SK-N-SH treated with all-trans-retinoic acid at 6 μM for 48 hours (cell line): Measurements from ENCODE around the gene TRIM68.

Experiments
- ATAC-seq: fragments of 200-7000 bp; cut with Tn5 transposase; 3 replicates; pipeline ENCODE4 v1.9.1; 2020; ENCODE audit warnings: mild to moderate bottlenecking, moderate library complexity
- ARNTL ChIP-seq: fragments of 450-650 bp; formaldehyde crosslinking; IDR thresholded peaks from 2 replicates; pipeline ENCODE4 v1.5.0; 2020; ENCODE audit warnings: low read depth, mild to moderate bottlenecking, moderate library complexity, borderline replicate concordance
- BACH2 ChIP-seq: fragments of 250-450 bp; sonication (Bioruptor Pico); IDR thresholded peaks from 2 replicates; pipeline ENCODE4 v1.9.0; 2021; ENCODE audit warnings: mild to moderate bottlenecking, borderline replicate concordance
- CREB5 ChIP-seq: fragments of 250-450 bp; sonication (Bioruptor Pico); IDR thresholded peaks from 2 replicates; pipeline ENCODE4 v1.5.1; 2020; ENCODE audit warnings: low read depth, mild to moderate bottlenecking, moderate library complexity
- CSDC2 ChIP-seq: fragments of 250-450 bp; sonication (Bioruptor Pico); IDR thresholded peaks from 2 replicates; pipeline ENCODE4 v1.5.0; 2020; ENCODE audit warnings: mild to moderate bottlenecking, moderate library complexity
- CSRNP3 ChIP-seq: fragments of 250-450 bp; sonication (Bioruptor Pico); IDR thresholded peaks from 2 replicates; pipeline ENCODE4 v1.5.1; 2021; ENCODE audit warnings: mild to moderate bottlenecking, moderate library complexity
- ESRRG ChIP-seq: fragments of 250-450 bp; sonication (Bioruptor Pico); IDR thresholded peaks from 2 replicates; pipeline ENCODE4 v1.6.1; 2021; ENCODE audit warnings: mild to moderate bottlenecking
- GLIS3 ChIP-seq: fragments of 250-450 bp; sonication (Bioruptor Pico); IDR thresholded peaks from 2 replicates; pipeline ENCODE4 v1.5.0; 2020; ENCODE audit warnings: mild to moderate bottlenecking, moderate library complexity
- ISL1 ChIP-seq: fragments of 250-450 bp; sonication (Bioruptor Pico); IDR thresholded peaks from 2 replicates; pipeline ENCODE4 v2.1.2; 2022; ENCODE audit warnings: mild to moderate bottlenecking, moderate library complexity
- OSR1 ChIP-seq: fragments of 250-450 bp; sonication (Bioruptor Pico); IDR thresholded peaks from 2 replicates; pipeline ENCODE4 v1.8.0; 2022; ENCODE audit warnings: moderate library complexity, mild to moderate bottlenecking, inconsistent platforms
- PPARA ChIP-seq: fragments of 250-450 bp; sonication (Bioruptor Pico); IDR thresholded peaks from 2 replicates; pipeline ENCODE4 v1.5.0; 2020; ENCODE audit warnings: mild to moderate bottlenecking, borderline replicate concordance
- RARB ChIP-seq: fragments of 250-450 bp; sonication (Bioruptor Pico); IDR thresholded peaks from 2 replicates; pipeline ENCODE4 v1.8.0; 2021; ENCODE audit warnings: mild to moderate bottlenecking, moderate library complexity
- SNAI2 ChIP-seq: fragments of 250-450 bp; sonication (Bioruptor Pico); IDR thresholded peaks from 2 replicates; pipeline ENCODE4 v1.5.0; 2020; ENCODE audit warnings: mild to moderate bottlenecking, moderate library complexity
- TCF4 ChIP-seq: fragments of 250-450 bp; sonication (Bioruptor Pico); IDR thresholded peaks from 2 replicates; pipeline ENCODE4 v1.8.0; 2021; ENCODE audit warnings: mild to moderate bottlenecking, moderate library complexity, borderline replicate concordance
- ZC3H10 ChIP-seq: fragments of 250-450 bp; sonication (Bioruptor Pico); IDR thresholded peaks from 2 replicates; pipeline ENCODE4 v1.5.1; 2021; ENCODE audit warnings: mild to moderate bottlenecking, moderate library complexity
- ZFP3 ChIP-seq: fragments of 250-450 bp; sonication (Bioruptor Pico); IDR thresholded peaks from 2 replicates; pipeline ENCODE4 v1.5.0; 2020; ENCODE audit warnings: mild to moderate bottlenecking, moderate library complexity
- ZFP30 ChIP-seq: fragments of 450-650 bp; formaldehyde crosslinking; IDR thresholded peaks from 2 replicates; pipeline ENCODE4 v1.5.0; 2022; ENCODE audit warnings: mild to moderate bottlenecking, moderate library complexity
- ZNF565 ChIP-seq: fragments of 450-650 bp; formaldehyde crosslinking; conservative IDR thresholded peaks from 2 replicates; pipeline ENCODE4 v1.5.0; 2020; ENCODE audit warnings: low read depth, mild to moderate bottlenecking, moderate library complexity
- ZNF70 ChIP-seq: fragments of 450-650 bp; formaldehyde crosslinking; IDR thresholded peaks from 2 replicates; pipeline ENCODE4 v1.5.0; 2020; ENCODE audit warnings: mild to moderate bottlenecking, moderate library complexity
- ZNF8 ChIP-seq: fragments of 450-650 bp; formaldehyde crosslinking; IDR thresholded peaks from 2 replicates; pipeline ENCODE4 v1.5.0; 2020; ENCODE audit warnings: mild to moderate bottlenecking, moderate library complexity
- TF ChIP-seq, protein P1 (sequence below): fragments of 250-450 bp; sonication (Bioruptor Pico); IDR thresholded peaks from 2 replicates; pipeline ENCODE4 v1.5.0; 2020; ENCODE audit warnings: mild to moderate bottlenecking, moderate library complexity
- TF ChIP-seq, protein P2 (sequence below): fragments of 250-450 bp; sonication (Bioruptor Pico); IDR thresholded peaks from 2 replicates; pipeline ENCODE4 v1.8.0; 2020; ENCODE audit warnings: mild to moderate bottlenecking, moderate library complexity, borderline replicate concordance
- TF ChIP-seq, protein P3 (sequence below): fragments of 250-450 bp; sonication (Bioruptor Pico); IDR thresholded peaks from 2 replicates; pipeline ENCODE4 v1.8.0; 2021; ENCODE audit warnings: low read depth, mild to moderate bottlenecking, moderate library complexity, borderline replicate concordance

TRIM68 gene

DNA sequence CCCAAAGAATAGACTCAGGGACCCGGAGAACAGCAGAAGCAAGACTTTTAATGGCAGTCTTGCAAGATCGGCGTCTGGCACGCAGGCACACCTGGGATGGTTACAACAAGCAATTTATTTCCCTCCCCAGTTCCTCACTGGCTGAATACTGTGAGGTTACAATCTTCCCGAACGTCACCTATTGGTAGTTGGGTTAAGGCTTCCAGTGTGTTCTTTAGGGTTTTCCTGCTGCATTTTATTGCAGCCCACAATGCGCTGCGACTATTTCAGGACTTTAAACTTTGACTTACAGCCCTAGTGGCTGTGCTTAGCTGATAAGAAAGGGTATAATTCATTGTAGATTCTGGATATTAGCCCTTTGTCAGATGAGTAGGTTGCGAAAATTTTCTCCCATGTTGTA, 11.5 kb upstream of the TRIM68 start:
- ATAC-seq = no peak
- TF ChIP-seq GLIS3 (CRISPR knock-in tag) (no peak), SNAI2 (CRISPR knock-in tag) (no peak), RARB (CRISPR knock-in tag) (no peak), PPARA (CRISPR knock-in tag) (no peak), CREB5 (CRISPR knock-in tag) (no peak), ZFP30 (CRISPR knock-in tag) (no peak), ESRRG (no peak), ZFP3 (CRISPR knock-in tag) (no peak), ZC3H10 (CRISPR knock-in tag) (no peak), TCF4 (CRISPR knock-in tag) (no peak), ISL1 (CRISPR knock-in tag) (no peak), ZNF70 (CRISPR knock-in tag) (no peak)
- TF ChIP-seq, protein P1, sequence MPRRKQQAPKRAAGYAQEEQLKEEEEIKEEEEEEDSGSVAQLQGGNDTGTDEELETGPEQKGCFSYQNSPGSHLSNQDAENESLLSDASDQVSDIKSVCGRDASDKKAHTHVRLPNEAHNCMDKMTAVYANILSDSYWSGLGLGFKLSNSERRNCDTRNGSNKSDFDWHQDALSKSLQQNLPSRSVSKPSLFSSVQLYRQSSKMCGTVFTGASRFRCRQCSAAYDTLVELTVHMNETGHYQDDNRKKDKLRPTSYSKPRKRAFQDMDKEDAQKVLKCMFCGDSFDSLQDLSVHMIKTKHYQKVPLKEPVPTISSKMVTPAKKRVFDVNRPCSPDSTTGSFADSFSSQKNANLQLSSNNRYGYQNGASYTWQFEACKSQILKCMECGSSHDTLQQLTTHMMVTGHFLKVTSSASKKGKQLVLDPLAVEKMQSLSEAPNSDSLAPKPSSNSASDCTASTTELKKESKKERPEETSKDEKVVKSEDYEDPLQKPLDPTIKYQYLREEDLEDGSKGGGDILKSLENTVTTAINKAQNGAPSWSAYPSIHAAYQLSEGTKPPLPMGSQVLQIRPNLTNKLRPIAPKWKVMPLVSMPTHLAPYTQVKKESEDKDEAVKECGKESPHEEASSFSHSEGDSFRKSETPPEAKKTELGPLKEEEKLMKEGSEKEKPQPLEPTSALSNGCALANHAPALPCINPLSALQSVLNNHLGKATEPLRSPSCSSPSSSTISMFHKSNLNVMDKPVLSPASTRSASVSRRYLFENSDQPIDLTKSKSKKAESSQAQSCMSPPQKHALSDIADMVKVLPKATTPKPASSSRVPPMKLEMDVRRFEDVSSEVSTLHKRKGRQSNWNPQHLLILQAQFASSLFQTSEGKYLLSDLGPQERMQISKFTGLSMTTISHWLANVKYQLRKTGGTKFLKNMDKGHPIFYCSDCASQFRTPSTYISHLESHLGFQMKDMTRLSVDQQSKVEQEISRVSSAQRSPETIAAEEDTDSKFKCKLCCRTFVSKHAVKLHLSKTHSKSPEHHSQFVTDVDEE (CRISPR knock-in tag) = no peak

GRCh38 chr11:4615856-4616444, 7.9 kb upstream of the TRIM68 start:
- TF ChIP-seq TCF4 (CRISPR knock-in tag) = no peak
- no peak for TF ChIP-seq SNAI2 (CRISPR knock-in tag)
- no peak for TF ChIP-seq ZNF565
- TF ChIP-seq, protein P2, sequence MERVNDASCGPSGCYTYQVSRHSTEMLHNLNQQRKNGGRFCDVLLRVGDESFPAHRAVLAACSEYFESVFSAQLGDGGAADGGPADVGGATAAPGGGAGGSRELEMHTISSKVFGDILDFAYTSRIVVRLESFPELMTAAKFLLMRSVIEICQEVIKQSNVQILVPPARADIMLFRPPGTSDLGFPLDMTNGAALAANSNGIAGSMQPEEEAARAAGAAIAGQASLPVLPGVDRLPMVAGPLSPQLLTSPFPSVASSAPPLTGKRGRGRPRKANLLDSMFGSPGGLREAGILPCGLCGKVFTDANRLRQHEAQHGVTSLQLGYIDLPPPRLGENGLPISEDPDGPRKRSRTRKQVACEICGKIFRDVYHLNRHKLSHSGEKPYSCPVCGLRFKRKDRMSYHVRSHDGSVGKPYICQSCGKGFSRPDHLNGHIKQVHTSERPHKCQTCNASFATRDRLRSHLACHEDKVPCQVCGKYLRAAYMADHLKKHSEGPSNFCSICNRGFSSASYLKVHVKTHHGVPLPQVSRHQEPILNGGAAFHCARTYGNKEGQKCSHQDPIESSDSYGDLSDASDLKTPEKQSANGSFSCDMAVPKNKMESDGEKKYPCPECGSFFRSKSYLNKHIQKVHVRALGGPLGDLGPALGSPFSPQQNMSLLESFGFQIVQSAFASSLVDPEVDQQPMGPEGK (CRISPR knock-in tag) = no peak
- no peak for TF ChIP-seq RARB (CRISPR knock-in tag)
- no peak for TF ChIP-seq ARNTL (CRISPR knock-in tag)
- no peak for TF ChIP-seq ZFP3 (CRISPR knock-in tag)
- TF ChIP-seq GLIS3 (CRISPR knock-in tag) = no peak
- TF ChIP-seq ZFP30 (CRISPR knock-in tag) = no peak
- TF ChIP-seq ESRRG = no peak
- TF ChIP-seq ISL1 (CRISPR knock-in tag) = no peak
- no peak for TF ChIP-seq ZC3H10 (CRISPR knock-in tag)
- no peak for TF ChIP-seq OSR1
- TF ChIP-seq ZNF8 (CRISPR knock-in tag) = no peak
- no peak for TF ChIP-seq CSRNP3 (CRISPR knock-in tag)
- TF ChIP-seq CSDC2 = no peak
- TF ChIP-seq, protein P3, sequence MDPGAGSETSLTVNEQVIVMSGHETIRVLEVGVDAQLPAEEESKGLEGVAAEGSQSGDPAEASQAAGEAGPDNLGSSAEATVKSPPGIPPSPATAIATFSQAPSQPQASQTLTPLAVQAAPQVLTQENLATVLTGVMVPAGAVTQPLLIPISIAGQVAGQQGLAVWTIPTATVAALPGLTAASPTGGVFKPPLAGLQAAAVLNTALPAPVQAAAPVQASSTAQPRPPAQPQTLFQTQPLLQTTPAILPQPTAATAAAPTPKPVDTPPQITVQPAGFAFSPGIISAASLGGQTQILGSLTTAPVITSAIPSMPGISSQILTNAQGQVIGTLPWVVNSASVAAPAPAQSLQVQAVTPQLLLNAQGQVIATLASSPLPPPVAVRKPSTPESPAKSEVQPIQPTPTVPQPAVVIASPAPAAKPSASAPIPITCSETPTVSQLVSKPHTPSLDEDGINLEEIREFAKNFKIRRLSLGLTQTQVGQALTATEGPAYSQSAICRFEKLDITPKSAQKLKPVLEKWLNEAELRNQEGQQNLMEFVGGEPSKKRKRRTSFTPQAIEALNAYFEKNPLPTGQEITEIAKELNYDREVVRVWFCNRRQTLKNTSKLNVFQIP (CRISPR knock-in tag) = no peak
- no peak for TF ChIP-seq ZNF70 (CRISPR knock-in tag)
- TF ChIP-seq PPARA (CRISPR knock-in tag) = no peak
- TF ChIP-seq, all 23 proteins: peak for 0
- no peak for ATAC-seq

DNA sequence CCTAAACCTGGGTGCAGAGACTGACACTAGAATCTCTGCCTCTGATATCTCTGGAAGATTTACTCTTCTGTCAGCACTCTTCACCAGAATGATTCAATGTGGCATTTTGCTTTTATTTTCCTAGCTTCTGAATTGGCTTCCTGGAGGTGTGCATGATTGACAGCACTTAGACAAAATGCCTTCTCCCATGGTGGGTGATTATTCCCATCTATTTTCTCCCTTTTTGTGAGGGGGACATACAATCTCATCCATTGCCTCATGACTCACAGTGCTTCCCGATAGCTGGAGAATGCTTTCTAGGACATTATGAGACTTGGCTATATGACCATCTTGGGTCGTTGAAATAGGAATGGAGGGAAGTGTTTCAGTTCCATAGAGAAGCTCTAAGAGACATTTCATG, 4.0 kb upstream of the TRIM68 start:
- ATAC-seq = no peak
- TF ChIP-seq ZNF8 (CRISPR knock-in tag) (no peak), CREB5 (CRISPR knock-in tag) (no peak), BACH2 (CRISPR knock-in tag) (no peak), ZFP3 (CRISPR knock-in tag) (no peak), CSDC2 (no peak), OSR1 (no peak), RARB (CRISPR knock-in tag) (no peak), TCF4 (CRISPR knock-in tag) (no peak), PPARA (CRISPR knock-in tag) (no peak), ZC3H10 (CRISPR knock-in tag) (no peak)
- TF ChIP-seq, protein P1 (CRISPR knock-in tag) = no peak
